ENCODE data around the gene LRRC28. TPM values are rescaled to one million over a fixed set of nuclear protein-coding genes. Genes with fewer than 3 reads are reported as not detected.
A peak's percentile ranks its signal among the peaks of the same experiment; 100 is the strongest.

LRRC28 gene
- polyA plus RNA-seq, 4 donors: 24.1 to 36.5 (median 33.4) TPM

DNA sequence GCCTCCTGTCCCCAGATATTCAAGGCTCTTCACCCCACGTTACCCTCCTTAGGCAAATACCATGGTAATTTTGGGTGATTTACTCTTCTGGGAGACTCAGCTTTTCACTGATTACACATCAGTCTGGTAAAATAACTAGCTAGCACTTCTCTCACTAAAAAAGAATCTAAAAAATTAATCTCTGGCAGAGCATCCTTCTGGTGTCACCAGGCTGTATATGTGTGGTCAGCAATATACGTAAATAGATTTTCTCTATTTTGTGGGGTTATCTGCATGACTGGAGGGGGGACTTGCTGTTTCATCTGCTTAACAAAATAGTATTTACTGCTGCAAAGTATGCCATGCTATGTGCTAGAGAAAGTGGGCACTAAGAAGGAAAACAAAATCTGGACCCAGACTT lies 45.1 kb downstream of the LRRC28 start:
- DNase-seq (ENCODE audit: low read depth in 4 of 4, low spot score in 3 of 4): no peak

DNA sequence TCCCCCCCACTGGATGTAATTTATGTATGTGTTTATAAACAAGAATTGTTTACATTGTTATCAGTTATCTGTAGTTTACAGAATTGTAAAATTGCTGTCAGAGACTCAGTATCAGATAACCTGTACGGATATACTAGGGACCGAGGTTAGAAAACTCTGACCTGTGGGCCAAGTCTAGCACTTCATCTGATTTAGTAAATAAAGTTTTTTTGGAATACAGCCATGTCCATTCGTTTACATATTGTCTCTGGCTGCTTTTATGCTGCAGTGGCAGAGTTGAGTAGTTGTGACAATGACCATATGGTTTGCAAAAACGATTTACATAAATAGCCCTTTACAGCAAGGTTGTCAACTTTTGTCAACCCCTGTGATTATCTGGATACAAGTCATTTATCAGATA lies 52.6 kb downstream of the LRRC28 start:
- peak in 3 of 4 donors; percentile 36 to 41 (median 37) for DNase-seq (ENCODE audit: low read depth in 4 of 4, low spot score in 3 of 4)

DNA sequence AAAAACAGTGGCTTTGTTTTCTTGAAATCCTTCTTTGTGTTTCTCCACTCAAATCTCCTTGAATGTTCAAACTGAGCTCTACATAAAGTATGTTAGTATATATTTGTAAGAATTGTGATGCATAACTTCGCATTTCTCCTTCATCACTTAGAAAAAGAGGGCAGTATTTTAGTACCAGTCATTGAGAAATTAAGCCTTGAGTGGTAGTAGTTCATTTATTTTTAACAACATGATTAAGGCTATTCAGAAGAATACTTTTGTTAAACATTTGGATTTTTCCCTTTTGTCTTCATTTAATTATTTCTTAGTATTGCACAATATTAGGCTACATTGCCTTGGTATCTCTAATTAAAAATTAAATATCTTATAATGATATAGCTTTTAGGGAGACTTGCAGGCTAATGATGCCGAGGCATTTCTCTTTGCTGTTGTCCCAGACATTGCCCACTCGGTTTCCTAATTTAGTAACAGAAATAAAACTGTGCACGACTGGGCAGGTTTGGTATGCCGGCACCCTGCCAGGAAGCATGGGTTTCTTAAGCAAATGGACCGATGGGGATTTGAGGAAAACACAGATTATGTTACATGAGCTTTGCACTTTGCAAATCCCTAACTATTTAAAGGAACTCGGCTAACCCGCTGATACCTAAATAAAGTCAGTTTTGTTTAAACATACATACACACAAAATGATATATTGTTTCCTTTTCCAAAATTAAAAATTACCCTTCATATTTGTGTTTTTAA lies 54.7 kb downstream of the LRRC28 start:
- DNase-seq (ENCODE audit: low read depth in 4 of 4, low spot score in 3 of 4): peak in 3 of 4 donors; percentile 37 to 54 (median 42)

DNA sequence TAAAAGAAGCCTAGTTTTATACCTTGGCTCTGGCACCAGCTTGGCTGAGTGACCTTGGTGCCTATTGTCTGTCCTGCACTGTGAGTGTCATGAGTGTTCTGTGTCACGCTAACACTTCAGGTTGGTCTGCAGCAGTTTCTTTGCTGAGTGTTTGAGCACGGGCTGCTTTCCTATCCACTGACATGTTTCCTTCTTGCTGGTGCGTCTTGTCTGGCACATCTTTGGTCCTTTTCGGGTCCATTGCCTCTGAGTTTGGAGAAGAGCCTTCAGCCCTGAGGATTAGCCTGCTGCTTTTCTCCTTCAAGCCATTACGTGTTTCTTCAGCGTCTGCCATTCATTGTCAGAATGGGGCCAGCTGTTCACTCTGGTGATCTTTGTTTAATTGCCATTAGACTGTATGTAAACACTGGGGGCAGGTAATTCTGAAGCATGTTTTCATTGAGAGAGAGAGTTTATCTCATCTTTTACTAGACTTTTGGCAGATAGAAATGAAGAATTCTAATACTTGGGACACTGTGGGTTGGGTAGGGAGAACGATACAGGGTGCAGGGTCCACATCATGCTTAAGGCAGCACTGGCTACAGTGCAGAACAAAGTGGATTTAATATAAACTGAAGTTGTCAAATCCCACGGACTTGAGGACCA lies 55.5 kb downstream of the LRRC28 start:
- no peak for DNase-seq (ENCODE audit: low read depth in 4 of 4, low spot score in 3 of 4)

DNA sequence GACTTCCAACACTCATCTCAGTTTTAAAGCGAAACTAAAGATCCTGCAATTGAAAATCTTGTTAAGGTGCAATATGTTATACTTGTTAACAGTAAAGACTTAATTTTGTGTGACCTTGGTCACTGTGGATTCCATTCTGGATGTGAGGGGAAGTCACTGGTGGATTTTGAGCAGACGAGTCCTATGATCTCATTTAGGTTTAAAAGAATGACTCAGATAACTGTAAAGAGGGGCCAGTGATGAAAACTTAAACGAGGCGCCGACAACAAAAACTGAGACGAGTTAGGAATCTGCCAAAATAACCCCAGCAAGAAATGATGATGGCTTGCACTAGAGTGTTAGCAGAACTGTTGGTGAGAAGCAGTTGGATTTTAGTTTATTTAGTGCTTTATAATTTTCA lies 56.5 kb downstream of the LRRC28 start:
- DNase-seq (ENCODE audit: low read depth in 4 of 4, low spot score in 3 of 4): no peak

DNA sequence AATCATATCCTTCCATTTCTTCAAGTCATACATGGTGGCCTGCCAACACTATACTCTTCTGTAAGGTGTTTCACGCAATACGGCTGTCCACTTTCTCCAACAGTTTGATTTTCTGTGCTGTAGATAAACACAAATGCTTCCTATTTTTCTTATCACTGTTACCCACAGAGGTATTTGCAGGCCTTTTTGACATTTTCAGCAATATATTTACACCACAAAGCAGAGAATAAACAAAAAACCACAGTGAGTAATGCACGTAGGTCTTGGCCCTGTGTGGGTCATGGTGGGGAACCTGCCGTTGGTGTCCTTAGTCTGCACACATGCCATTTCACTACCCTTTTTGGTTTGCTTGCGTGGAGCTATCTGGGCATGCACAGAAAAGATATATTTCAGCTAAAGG lies 59.5 kb downstream of the LRRC28 start:
- DNase-seq (ENCODE audit: low read depth in 4 of 4, low spot score in 3 of 4): no peak

DNA sequence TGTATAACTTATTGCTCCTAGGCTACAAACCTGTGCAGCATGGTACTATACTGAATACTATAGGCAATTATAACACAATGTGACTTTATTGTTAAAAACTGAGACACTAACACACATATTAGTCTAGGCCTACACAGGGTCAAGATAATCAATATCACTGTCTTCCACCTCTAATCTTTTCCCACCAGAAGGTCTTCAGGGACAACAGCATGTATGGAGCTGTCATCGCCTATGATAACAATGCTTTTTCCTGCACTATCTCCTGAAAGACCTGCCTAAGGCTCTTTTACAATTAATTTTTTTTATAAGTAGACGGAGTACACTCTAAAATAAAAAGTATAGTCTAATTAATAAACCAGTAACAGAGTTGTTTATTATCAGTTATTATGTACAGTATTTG lies 60.9 kb downstream of the LRRC28 start:
- no peak for DNase-seq (ENCODE audit: low read depth in 4 of 4, low spot score in 3 of 4)

DNA sequence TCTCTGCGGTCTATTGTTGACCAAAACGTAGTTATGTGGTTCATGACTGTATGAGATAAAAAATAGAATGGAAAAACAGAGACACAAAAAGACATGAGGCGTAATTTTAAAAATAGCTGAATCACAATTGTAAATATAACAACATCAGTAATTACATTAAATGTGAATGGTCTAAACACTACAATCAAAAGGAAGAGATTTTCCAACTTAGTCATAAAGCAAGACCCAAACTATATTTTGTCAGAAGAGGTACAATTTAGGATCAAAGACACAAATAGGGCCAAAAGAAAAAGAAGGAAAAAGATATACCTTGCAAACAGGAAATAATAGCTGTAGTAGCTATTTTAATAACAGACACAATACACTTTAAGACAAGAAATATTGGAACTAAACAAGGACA lies 61.5 kb downstream of the LRRC28 start:
- no peak for DNase-seq (ENCODE audit: low read depth in 4 of 4, low spot score in 3 of 4)

DNA sequence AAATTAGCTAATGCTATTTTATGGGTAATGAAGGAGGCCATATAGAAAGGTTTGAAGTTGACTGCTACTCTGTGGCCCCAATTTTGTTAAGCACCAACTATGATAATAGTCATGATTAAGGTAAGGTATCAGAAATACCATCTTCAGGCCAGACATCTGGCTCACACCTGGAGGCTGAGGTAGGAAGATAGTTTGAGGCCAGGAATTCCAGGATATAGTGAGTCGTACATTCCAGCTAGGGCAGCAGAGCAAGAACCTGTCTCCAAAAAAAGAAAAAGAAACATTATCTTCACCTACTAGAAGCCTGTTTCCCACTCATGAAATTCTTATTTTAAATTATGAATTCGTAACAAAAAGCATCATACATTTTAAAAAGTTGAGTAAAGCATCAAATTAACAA lies 64.4 kb downstream of the LRRC28 start:
- DNase-seq (ENCODE audit: low read depth in 4 of 4, low spot score in 3 of 4): no peak

DNA sequence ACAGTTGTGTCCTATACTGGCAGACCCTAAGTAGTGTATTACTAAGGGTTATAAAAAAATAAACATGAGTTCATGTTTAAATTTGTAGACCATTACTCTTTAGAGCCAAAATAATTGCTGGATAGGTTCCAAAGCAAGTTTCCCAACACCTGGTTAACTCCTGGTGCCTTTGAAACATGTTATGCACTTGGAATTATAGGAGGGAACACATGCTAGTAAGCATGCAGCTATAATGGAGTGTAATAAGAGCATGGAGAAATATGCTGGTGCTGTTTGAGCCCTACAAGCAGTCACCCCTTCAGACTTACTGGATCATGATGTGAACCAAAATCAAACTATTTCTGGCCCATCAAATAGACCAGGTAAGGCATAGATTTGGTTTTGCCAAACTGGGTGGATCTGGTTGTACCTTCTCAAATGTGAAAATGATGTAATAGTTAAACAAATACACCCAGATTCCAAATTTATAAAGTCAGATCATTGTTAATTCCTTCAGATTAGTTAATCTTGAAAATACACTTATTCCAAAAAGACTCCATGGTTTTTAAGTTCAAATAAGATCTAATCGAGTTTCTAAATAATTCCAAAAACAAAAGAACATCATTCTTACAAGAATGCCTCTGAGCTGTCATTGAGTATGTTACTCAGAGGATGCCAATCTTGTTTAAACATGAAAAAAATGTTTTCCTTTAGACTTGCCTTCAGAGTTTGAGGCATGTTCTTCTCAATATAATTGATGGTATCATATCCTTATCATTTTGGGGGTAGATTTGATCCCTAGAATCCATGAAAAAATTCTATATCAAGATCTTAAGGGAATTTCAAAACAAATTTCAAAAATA lies 69.3 kb downstream of the LRRC28 start:
- DNase-seq (ENCODE audit: low read depth in 4 of 4, low spot score in 3 of 4): no peak

DNA sequence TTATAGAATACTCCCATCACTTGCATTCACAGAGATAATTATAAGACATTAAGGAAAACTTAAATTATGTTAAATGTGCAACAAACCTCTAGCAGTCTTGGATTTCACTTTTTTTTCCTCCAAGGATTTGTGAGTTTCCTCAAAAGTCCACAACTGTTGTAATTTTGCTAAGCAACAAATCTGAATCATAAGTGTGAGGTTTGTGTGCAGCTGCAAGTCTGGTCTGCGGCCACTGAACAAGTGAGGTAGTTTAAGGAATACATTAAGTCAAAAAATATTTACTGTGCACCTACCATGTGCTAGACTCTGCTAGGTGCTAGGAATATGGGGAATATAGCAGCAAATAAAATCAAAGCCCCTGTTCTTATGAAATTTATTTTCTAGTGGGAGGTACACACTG lies 70.2 kb downstream of the LRRC28 start:
- DNase-seq (ENCODE audit: low read depth in 4 of 4, low spot score in 3 of 4): no peak

DNA sequence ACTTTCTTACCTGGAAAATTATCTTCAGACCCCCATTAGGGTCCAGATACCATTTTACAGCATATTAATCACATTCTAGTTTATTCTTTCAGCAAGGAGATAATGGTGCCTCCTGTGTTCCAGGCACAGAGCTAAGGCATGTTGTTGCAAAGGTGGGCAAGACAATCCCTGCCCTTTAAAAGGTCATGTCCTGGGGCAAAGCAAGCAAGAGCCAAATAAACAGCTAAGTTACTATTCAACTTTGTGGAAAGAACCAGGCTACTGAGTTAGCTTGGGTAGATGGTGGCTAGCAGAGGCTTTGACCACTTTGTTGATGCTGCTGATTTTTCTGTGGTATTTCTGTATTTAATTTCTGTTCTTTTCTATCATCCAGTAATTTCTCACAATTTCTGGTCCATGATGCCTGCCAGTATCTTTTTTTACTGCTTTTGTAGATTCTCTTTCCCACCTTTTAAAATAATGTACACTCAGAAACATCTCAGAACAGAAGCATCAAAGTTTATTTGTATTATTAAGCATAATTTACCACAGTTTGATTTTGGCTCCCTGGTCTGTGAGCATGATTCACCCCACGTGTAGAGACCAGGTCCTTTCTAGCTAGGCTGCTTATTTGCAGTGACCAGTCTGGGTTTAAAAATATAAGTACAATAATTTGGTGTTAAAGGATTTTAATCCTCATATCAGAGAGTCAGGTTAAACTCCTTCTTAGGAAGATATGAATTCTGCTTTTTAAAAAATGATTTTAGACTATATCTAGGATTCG lies 71.5 kb downstream of the LRRC28 start:
- DNase-seq (ENCODE audit: low read depth in 4 of 4, low spot score in 3 of 4): no peak

DNA sequence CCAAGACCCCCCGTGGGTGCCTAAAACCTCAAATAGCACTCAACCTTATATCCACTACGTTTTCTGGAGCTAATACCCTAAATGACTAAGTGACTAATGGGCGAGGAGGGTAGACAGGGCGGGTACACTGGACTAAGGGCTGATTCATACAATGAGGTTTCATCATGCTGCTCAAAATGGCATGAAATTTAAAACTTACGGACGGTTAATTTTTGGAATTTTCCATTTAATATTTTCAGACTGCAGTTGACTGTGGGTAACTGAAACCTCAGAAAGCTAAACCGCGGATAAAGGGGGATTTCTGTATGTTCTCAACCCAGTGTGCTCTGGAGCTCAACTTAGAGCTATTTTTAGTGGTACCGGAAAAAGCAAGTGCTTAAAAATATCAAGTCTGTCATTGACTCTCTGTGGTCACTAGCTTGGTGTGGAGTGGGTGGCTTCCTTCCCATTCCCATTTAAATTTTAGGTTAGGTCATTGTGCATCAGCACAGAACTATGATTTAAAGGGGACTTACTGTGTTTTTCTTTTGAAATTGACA lies 72.9 kb downstream of the LRRC28 start:
- DNase-seq (ENCODE audit: low read depth in 4 of 4, low spot score in 3 of 4): no peak

DNA sequence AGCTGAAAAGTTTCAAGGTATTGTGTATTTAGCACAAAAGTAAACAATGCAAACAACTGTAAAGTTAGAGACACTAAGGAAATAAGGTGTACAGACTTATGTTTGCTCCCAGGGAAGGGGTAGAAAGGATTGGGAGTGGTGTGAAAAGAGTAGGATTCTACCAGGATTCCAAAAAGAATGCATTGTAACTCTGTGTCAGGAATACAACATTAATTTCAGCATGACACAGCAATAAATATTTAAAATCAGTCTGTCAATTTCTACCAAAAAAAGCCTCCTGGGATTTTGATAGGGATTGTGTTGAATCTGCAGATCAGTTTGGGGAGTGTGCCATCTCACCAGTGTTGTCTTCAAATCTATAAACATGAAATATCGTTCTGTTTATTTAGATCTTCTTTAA lies 73.4 kb downstream of the LRRC28 start:
- DNase-seq (ENCODE audit: low read depth in 4 of 4, low spot score in 3 of 4): no peak

DNA sequence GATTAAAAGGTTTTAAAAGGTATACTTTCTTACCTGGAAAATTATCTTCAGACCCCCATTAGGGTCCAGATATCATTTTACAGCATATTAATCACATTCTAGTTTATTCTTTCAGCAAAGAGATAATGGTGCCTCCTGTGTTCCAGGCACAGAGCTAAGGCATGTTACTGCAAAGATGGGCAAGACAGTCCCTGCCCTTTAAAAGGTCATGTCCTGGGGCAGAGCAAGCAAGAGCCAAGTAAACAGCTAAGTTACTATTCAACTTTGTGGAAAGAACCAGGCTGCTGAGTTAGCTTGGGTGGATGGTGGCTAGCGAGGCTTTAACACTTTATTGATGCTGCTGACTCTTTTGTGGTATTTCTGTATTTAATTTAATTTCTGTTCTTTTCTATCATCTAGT lies 75.0 kb downstream of the LRRC28 start:
- DNase-seq (ENCODE audit: low read depth in 4 of 4, low spot score in 3 of 4): no peak

DNA sequence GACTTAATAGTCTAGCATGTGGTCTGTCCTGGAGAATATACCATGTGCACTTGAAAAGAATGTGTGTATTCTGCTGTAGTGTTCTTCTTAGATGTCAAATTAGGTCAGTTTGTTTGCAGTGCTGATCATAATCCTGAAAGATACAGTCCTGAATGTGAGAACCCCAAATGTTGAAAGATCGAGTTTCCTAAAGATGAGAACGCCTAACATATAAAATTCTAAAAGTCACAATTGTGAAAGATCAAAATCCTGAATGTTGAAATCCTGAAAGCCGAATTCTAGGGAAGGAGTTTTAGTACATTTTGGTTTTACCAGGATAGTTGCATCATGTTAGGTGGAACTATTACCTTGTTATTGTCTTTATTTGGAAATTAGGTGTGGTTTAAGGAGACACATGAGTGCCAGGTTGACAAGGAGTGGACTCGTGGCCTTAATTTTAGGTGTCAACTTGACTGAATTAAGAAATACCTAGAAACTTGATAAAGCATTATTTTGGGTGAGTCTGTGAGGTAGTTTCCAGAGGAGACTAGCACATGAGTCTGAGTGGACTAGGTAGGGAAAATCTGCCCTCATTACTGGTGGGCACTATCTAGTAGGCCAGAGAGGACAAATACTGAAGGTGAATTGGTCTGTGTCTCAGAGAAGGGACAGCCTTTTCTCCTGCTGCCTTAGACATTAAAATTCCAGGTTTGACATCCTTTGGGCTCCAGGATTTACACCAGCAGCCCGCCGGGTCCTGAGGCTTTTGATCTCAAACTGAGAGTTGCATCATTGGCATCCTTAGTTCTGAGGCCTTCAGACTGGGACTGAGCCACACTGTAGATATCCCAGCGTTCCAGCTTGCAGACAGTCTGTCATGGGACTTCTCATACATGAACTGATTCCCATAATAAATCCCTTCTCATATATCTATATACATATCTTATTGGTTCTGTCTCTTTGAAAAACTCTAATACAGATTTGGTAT lies 77.1 kb downstream of the LRRC28 start:
- DNase-seq (ENCODE audit: low read depth in 4 of 4, low spot score in 3 of 4): no peak

DNA sequence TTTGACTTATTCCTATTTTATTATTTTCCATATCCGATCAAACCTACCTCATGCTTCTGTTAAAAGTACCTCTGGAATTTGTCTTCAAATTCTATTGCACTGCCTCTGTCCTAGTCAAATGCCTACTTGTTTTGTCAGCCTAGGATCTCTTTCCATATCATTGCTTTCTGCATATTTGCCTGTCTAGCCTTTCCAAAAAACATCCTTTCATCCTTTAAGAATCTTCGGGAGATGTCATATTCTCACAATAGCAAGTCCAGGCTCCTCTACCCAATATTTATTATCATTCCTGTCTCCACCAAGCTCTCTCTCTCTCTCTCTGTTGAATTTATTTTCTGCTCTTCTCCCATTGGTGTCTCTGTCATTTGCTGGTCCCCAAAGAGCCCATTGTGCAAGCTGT lies 80.1 kb downstream of the LRRC28 start:
- no peak for DNase-seq (ENCODE audit: low read depth in 4 of 4, low spot score in 3 of 4)

DNA sequence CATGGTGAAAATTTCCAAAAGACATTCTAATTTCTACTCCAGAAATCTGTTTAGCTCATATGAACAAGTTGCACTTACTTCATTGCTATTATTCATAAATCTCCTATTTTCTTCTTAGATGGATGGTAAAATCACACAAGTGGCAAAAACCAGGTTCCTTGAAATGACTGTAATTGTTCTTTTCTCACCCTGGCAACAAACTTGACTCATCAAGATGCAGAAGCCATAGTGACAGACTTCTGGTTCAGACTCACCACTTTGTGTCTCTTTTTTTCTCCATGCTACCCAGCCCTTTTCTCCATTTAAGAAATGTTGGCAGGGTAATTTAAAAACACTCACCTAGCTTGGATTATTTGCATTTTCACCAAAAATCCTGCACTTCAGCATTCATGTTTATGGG lies 82.1 kb downstream of the LRRC28 start:
- DNase-seq (ENCODE audit: low read depth in 4 of 4, low spot score in 3 of 4): no peak

DNA sequence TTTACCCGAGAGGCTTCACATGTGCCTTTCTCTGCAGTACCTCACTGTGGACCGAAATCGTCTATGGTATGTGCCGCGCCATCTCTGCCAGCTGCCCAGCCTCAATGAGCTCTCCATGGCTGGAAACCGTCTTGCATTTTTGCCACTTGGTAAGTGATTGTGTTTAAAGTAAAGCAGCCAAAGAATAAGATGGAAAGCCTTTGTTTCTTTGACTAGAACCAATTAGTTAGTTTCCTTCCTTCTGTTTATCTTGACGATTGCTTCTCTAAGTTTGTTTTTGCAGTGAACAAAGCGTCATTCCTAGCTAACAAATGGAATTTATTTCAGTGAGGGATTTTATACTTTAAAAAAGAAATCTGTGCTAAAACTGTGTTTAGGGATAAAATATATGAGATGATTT lies 82.7 kb downstream of the LRRC28 start:
- no peak for DNase-seq (ENCODE audit: low read depth in 4 of 4, low spot score in 3 of 4)
